MCF 10A (cell line): ENCODE data around the gene LSM14A. TPM values are rescaled to one million over a fixed set of nuclear protein-coding genes. Genes with fewer than 3 reads are reported as not detected.
"Not testable (repeated sequence)": the region's sequence is repeated elsewhere in the genome, so short reads cannot be mapped to it uniquely, and the experiment has no call there.

Experiments used
- BruUV-seq: library from RNA; stranded (reverse); fragments of 400-500 nt; replicated peaks from 2 replicates; lab custom pipeline; 2021; lab: Mats Ljungman, UMichigan
- CTCF ChIA-PET: fragments of 300-600 bp; sonication (Branson Sonifier 250); formaldehyde crosslinking; extraction: SDS; loops from one replicate; lab custom pipeline; 2021; ENCODE audit warnings: antibody characterized with exemption, inconsistent platforms; lab: Yijun Ruan, JAX
- POLR2A ChIA-PET: fragments of 300-600, 350-650 bp; sonication (Branson Sonifier 250); formaldehyde crosslinking; extraction: SDS; loops from one replicate; lab custom pipeline; 2020; ENCODE audit warnings: antibody characterized with exemption, inconsistent platforms; lab: Yijun Ruan, JAX
- DNase-seq: peaks from one replicate; pipeline ENCODE4 v3.0.0-alpha.2; 2018; ENCODE audit not compliant: unreplicated experiment
- H3K27ac Mint-ChIP-seq: one replicate; pipeline ENCODE4 v1.8.0; 2022; ENCODE audit warnings: mild to moderate bottlenecking, low read depth, mixed read lengths; ENCODE audit not compliant: unreplicated experiment
- H3K27me3 Mint-ChIP-seq: one replicate; pipeline ENCODE4 v1.8.0; 2022; ENCODE audit warnings: mixed read lengths; ENCODE audit not compliant: insufficient read depth, unreplicated experiment
- H3K36me3 Mint-ChIP-seq: one replicate; pipeline ENCODE4 v1.8.0; 2022; ENCODE audit warnings: mild to moderate bottlenecking, moderate library complexity, mixed read lengths; ENCODE audit not compliant: insufficient read depth, unreplicated experiment
- H3K4me1 Mint-ChIP-seq: one replicate; pipeline ENCODE4 v1.8.0; 2022; ENCODE audit warnings: mixed read lengths; ENCODE audit not compliant: insufficient read depth, unreplicated experiment
- H3K4me3 Mint-ChIP-seq: one replicate; pipeline ENCODE4 v1.8.0; 2022; ENCODE audit warnings: mild to moderate bottlenecking, moderate library complexity, mixed read lengths; ENCODE audit not compliant: unreplicated experiment
- H3K9me3 Mint-ChIP-seq: one replicate; pipeline ENCODE4 v1.8.0; 2022; ENCODE audit warnings: mixed read lengths; ENCODE audit not compliant: unreplicated experiment
- CTCF ChIP-seq: fragments of 200-600 bp; IDR thresholded peaks from one replicate; pipeline ENCODE4 v1.8.0; 2022; ENCODE audit warnings: antibody characterized with exemption, mild to moderate bottlenecking; ENCODE audit not compliant: unreplicated experiment
- intact Hi-C: fragments of 100-400 bp; cut with micrococcal nuclease; formaldehyde crosslinking; loops from 2 replicates; pipeline ENCODE4 v1.14.1; 2022
- total RNA-seq: library from RNA; stranded (reverse); gene quantifications from 2 replicates; pipeline ENCODE4 v1.2.3, GENCODE V29; 2022

LSM14A gene
- total RNA-seq, 1 experiment from 2014 or later, result 100 TPM

GRCh38 chr19:34154401-34154800, 17.9 kb upstream of the LSM14A start:
- Mint-ChIP-seq H3K27ac (no peak overlapping the region), H3K4me3 (no peak overlapping the region), H3K9me3 (no peaks in the 10 kb centered on the region), H3K27me3 (peaks cover 11% of the 10 kb centered on the region), H3K36me3 (no peaks in the 10 kb centered on the region), H3K4me1 (no peaks in the 10 kb centered on the region)
- no peak for DNase-seq
- intact Hi-C loops, result no loop called here
- CTCF ChIA-PET, result interaction anchor here (0.6 kb wide), 1 partner anchor 737 kb away, joined by 3 read pairs; no protein-coding TSS in a partner anchor
- POLR2A ChIA-PET, result no interaction called here
- no peak for TF ChIP-seq CTCF
- BruUV-seq, result no TSS peak

- intact Hi-C loops, result no loop called here
- Mint-ChIP-seq H3K4me1 (no peaks in the 10 kb centered on the region), H3K27ac (no peak overlapping the region), H3K27me3 (peaks cover 11% of the 10 kb centered on the region), H3K9me3 (no peaks in the 10 kb centered on the region), H3K36me3 (no peaks in the 10 kb centered on the region), H3K4me3 (no peak overlapping the region)
- ChIA-PET CTCF (interaction anchor here (0.6 to 1.2 kb wide), 3 partner anchors 10 to 915 kb away, joined by 3 read pairs; no protein-coding TSS in a partner anchor), POLR2A (interaction anchor here (0.7 kb wide), 1 partner anchor 9 kb away, joined by 4 read pairs; no protein-coding TSS in a partner anchor)
- TF ChIP-seq CTCF, result no peak
- DNase-seq, result no peak
- no TSS peak for BruUV-seq
Measured at GRCh38 chr19:34155686-34156085, 16.6 kb upstream of the LSM14A start.

GRCh38 chr19:34158966-34159365, 13.3 kb upstream of the LSM14A start:
- intact Hi-C loops, H3K27ac Mint-ChIP-seq, DNase-seq, H3K9me3 Mint-ChIP-seq, BruUV-seq, H3K36me3 Mint-ChIP-seq, H3K4me3 Mint-ChIP-seq, H3K4me1 Mint-ChIP-seq, H3K27me3 Mint-ChIP-seq, POLR2A ChIA-PET: not testable (repeated sequence)
- CTCF ChIA-PET, result interaction anchor here (1.5 to 3.7 kb wide), 3 partner anchors 9 to 381 kb away, joined by 3 to 26 read pairs (median 14); no protein-coding TSS in a partner anchor

- H3K36me3 Mint-ChIP-seq, H3K4me1 Mint-ChIP-seq, H3K4me3 Mint-ChIP-seq, H3K27me3 Mint-ChIP-seq, H3K9me3 Mint-ChIP-seq, BruUV-seq, intact Hi-C loops, H3K27ac Mint-ChIP-seq: not testable (repeated sequence)
- ChIA-PET CTCF (interaction anchor here (0.7 to 3.7 kb wide), 7 partner anchors 8 to 389 kb away, joined by 3 to 26 read pairs (median 3); no protein-coding TSS in a partner anchor), POLR2A (interaction anchor here (0.6 kb wide), 1 partner anchor 190 kb away, joined by 3 read pairs; no protein-coding TSS in a partner anchor)
- DNase-seq, result peak; percentile 39
Measured at GRCh38 chr19:34159541-34159940, 12.8 kb upstream of the LSM14A start.

- DNase-seq, intact Hi-C loops, H3K4me1 Mint-ChIP-seq, H3K27ac Mint-ChIP-seq, BruUV-seq, H3K4me3 Mint-ChIP-seq, POLR2A ChIA-PET, H3K36me3 Mint-ChIP-seq, H3K9me3 Mint-ChIP-seq, H3K27me3 Mint-ChIP-seq: not testable (repeated sequence)
- CTCF ChIA-PET, result interaction anchor here (0.6 to 0.7 kb wide), 3 partner anchors 369 to 1792 kb away, joined by 3 to 4 read pairs (median 4); no protein-coding TSS in a partner anchor
Measured at GRCh38 chr19:34161902-34162301, 10.4 kb upstream of the LSM14A start.
